ENCODE measurements around the gene RTKN2. TPM values are rescaled to one million over a fixed set of nuclear protein-coding genes. Genes with fewer than 3 reads are reported as not detected.

RTKN2 gene
- total and polyA plus RNA-seq, 2 donors (not counting 1 experiment from before 2014, with no cell fraction given), result 0.07 to 0.22 TPM

DNA sequence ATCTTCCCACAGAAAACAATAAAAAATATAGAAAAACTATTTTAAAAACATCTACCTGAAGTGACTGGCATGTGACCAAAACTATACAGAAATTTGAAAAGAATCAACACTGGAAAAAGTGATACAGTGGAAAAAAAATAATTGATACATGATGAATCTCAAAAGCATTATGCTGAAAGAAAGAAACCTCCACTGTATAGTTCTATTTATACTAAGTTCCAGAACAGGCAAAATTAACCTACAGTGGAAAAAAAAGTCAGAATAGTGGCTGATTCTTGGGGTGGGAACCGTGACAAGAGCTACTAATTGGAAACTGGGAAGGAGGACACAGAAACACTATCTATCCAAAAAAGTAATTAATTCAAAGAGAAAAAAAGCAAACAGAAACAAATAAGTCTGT, 14.9 kb downstream of the RTKN2 start:
- H3K27ac Mint-ChIP-seq, result no peak overlapping the region
- Histone ChIP-seq H3K36me3 (replicated peaks in 1 of 2; ENCODE audit: control extremely low read depth in 1 of 2, control insufficient read depth in 1 of 2, extremely low read depth in 1 of 2, insufficient read depth in 2 of 2, low read length in 1 of 2) (no peaks in the 10 kb centered on the region), H3K4me1 (ENCODE audit: control insufficient read depth in 2 of 2, insufficient read depth in 2 of 2, low read length in 2 of 2) (no peaks in the 10 kb centered on the region), H3K9ac (ENCODE audit: low read length) (no peak overlapping the region), H3K4me2 (replicated peaks; ENCODE audit: low read depth, low read length, poor library complexity, severe bottlenecking) (no peak overlapping the region), H4K20me1 (ENCODE audit: control insufficient read depth, insufficient read depth, low read length, poor library complexity, severe bottlenecking) (no peaks in the 10 kb centered on the region), H3K4me3 (ENCODE audit: control extremely low read depth in 1 of 5, extremely low read depth in 1 of 5, insufficient read depth in 1 of 5, low read depth in 2 of 5, low read length in 4 of 5) (no peak overlapping the region), H3K27ac (ENCODE audit: low read length in 2 of 2) (no peak overlapping the region), H3K27me3 (replicated peaks in 1 of 4; ENCODE audit: control extremely low read depth in 1 of 4, control insufficient read depth in 3 of 4, insufficient read depth in 4 of 4, low read length in 3 of 4) (no peaks in the 10 kb centered on the region), H2AFZ (ENCODE audit: insufficient read depth, low read depth, low read length, poor library complexity, severe bottlenecking) (no peak overlapping the region), H3K9me3 (ENCODE audit: control extremely low read depth in 1 of 3, control insufficient read depth in 2 of 3, insufficient read depth in 1 of 3, low read length in 2 of 3) (no peaks in the 10 kb centered on the region), H3K79me2 (ENCODE audit: control insufficient read depth, insufficient read depth, low read length) (no peaks in the 10 kb centered on the region)
- WGBS (ENCODE audit: insufficient coverage), result no CpG with 5 or more reads among the region's 1 CpG
- no peak overlapping the region for H3K4me3 Mint-ChIP-seq
- DNase-seq, result no peak
- intact Hi-C loops (cut with micrococcal nuclease), result no loop called here
- CTCF ChIA-PET, result interaction anchor here (2.0 kb wide), 1 partner anchor 11 kb away, joined by 11 read pairs; no protein-coding TSS in a partner anchor
- POLR2A ChIA-PET, result no interaction called here
- H3K9me3 Mint-ChIP-seq (ENCODE audit: insufficient read depth), result peaks cover 2% of the 10 kb centered on the region
- H3K4me1 Mint-ChIP-seq, result no peaks in the 10 kb centered on the region
- TF ChIP-seq CTCF (IDR thresholded peaks at IDR 0.05) (no peak), EZH2 (IDR thresholded peaks at IDR 0.05; ENCODE audit: borderline replicate concordance, insufficient read depth, low read depth, low read length, poor library complexity, severe bottlenecking) (no peak)
- no peak for ATAC-seq (ENCODE audit: low read depth)
- H3K27me3 Mint-ChIP-seq, result no peaks in the 10 kb centered on the region

DNA sequence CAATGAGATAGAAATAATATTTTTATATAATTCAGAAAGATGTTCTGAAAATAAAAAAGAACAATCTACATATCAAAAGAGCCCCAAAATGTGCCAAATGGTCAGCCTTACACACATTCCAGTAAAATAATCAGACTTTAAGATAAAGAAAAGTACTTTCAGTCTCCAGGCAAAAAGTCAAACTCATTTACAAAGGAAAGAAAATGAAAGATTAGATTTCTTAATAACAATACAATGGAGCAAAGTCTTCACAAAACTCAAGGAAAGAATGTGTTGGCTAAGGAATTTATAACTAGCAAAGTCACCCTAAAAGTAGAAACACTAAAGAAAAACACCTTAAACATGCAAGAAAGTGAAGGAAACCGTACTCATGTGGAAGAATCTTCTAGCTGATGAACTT, 16.6 kb downstream of the RTKN2 start:
- Histone ChIP-seq H3K4me2 (replicated peaks; ENCODE audit: low read depth, low read length, poor library complexity, severe bottlenecking) (no peak overlapping the region), H3K27ac (ENCODE audit: low read length in 2 of 2) (no peak overlapping the region), H2AFZ (ENCODE audit: insufficient read depth, low read depth, low read length, poor library complexity, severe bottlenecking) (no peak overlapping the region), H3K9ac (ENCODE audit: low read length) (no peak overlapping the region), H3K36me3 (replicated peaks in 1 of 2; ENCODE audit: control extremely low read depth in 1 of 2, control insufficient read depth in 1 of 2, extremely low read depth in 1 of 2, insufficient read depth in 2 of 2, low read length in 1 of 2) (no peaks in the 10 kb centered on the region), H3K79me2 (ENCODE audit: control insufficient read depth, insufficient read depth, low read length) (no peaks in the 10 kb centered on the region), H3K9me3 (ENCODE audit: control extremely low read depth in 1 of 3, control insufficient read depth in 2 of 3, insufficient read depth in 1 of 3, low read length in 2 of 3) (no peaks in the 10 kb centered on the region), H4K20me1 (ENCODE audit: control insufficient read depth, insufficient read depth, low read length, poor library complexity, severe bottlenecking) (no peaks in the 10 kb centered on the region), H3K4me1 (ENCODE audit: control insufficient read depth in 2 of 2, insufficient read depth in 2 of 2, low read length in 2 of 2) (no peaks in the 10 kb centered on the region), H3K27me3 (replicated peaks in 1 of 4; ENCODE audit: control extremely low read depth in 1 of 4, control insufficient read depth in 3 of 4, insufficient read depth in 4 of 4, low read length in 3 of 4) (no peaks in the 10 kb centered on the region), H3K4me3 (ENCODE audit: control extremely low read depth in 1 of 5, extremely low read depth in 1 of 5, insufficient read depth in 1 of 5, low read depth in 2 of 5, low read length in 4 of 5) (no peak overlapping the region)
- no CpG with 5 or more reads among the region's 1 CpG for WGBS (ENCODE audit: insufficient coverage)
- intact Hi-C loops (cut with micrococcal nuclease), result no loop called here
- H3K9me3 Mint-ChIP-seq (ENCODE audit: insufficient read depth), result peaks cover 2% of the 10 kb centered on the region
- H3K27me3 Mint-ChIP-seq, result no peaks in the 10 kb centered on the region
- ATAC-seq (ENCODE audit: low read depth), result no peak
- H3K4me1 Mint-ChIP-seq, result no peaks in the 10 kb centered on the region
- ChIA-PET POLR2A (no interaction called here), CTCF (interaction anchor here (0.6 to 2.0 kb wide), 5 partner anchors 13 to 906 kb away, joined by 3 to 11 read pairs (median 3); no protein-coding TSS in a partner anchor)
- no peak overlapping the region for H3K27ac Mint-ChIP-seq
- no peak overlapping the region for H3K4me3 Mint-ChIP-seq
- TF ChIP-seq EZH2 (IDR thresholded peaks at IDR 0.05; ENCODE audit: borderline replicate concordance, insufficient read depth, low read depth, low read length, poor library complexity, severe bottlenecking) (no peak), CTCF (IDR thresholded peaks at IDR 0.05) (no peak)
- no peak for DNase-seq
